ENCODE results near the gene PDLIM5. TPM values are rescaled to one million over a fixed set of nuclear protein-coding genes. Genes with fewer than 3 reads are reported as not detected.

PDLIM5 gene
- total and polyA plus RNA-seq, 2 of the 8 experiments (the other 6 are each of a cell fraction or from before 2014, with no cell fraction given) = 37.3 to 62.1 TPM

DNA sequence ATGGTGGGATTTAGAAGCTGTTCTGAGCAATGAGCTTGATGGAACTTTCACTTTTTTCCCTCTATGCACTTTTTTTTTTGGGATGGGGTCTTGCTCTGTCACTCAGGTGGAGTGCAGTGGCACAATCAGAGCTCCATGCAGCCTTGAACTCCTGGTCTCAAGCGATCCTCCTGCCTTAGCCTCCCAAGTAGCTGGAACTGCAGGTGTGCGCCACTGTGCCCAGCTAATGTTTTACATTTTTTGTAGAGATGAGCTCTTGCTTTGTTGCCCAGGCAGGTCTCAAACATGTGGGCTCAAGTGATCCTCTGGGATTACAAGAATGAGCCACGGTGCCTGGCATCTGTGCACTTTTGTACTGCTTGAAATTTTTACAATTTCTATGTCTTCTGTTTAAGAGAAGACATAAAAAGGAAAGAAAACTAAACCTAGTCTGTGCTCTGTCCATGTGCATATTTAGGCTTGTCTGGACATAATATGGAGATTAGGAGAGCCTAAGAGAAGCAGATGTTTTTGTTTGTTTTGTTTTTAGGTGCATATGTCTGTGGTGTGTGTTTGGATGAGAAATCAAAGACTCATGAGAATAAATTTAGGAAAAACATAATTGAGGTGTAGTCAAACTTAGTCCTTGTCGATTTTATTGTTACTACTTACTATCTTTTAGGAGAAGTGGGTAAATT is 16.5 kb downstream of the PDLIM5 start:
- Histone ChIP-seq H2AFZ (ENCODE audit: low read length) (no peak overlapping the region), H3K23ac (ENCODE audit: insufficient read length) (no peak overlapping the region), H2BK120ac (replicated peaks; ENCODE audit: low read depth, low read length) (no peak overlapping the region), H3K27ac (ENCODE audit: low read depth, low read length) (no peak overlapping the region), H2BK15ac (ENCODE audit: low read length) (no peak overlapping the region), H4K91ac (replicated peaks; ENCODE audit: insufficient read length, low read length) (no peak overlapping the region), H4K5ac (ENCODE audit: insufficient read length, low read depth, low read length) (no peak overlapping the region), H3K36me3 (ENCODE audit: control insufficient read depth in 2 of 4, insufficient read depth in 4 of 4, low read length in 3 of 4) (peaks cover 0 to 3% (median 0%) of the 10 kb centered on the region in 4 experiments; a peak in 1 of 8 replicates), H3K4ac (replicated peaks; ENCODE audit: insufficient read length, low read depth, low read length) (no peak overlapping the region), H2BK20ac (ENCODE audit: low read length) (no peak overlapping the region), H3K56ac (replicated peaks; ENCODE audit: insufficient read length, low read depth, low read length) (no peak overlapping the region), H4K20me1 (replicated peaks in 1 of 2; ENCODE audit: control insufficient read depth in 1 of 2, insufficient read depth in 2 of 2, low read length in 2 of 2) (peaks cover 0 to 3% of the 10 kb centered on the region in 2 experiments), H3K27me3 (replicated peaks in 1 of 4; ENCODE audit: control insufficient read depth in 3 of 4, extremely low read depth in 1 of 4, insufficient read depth in 3 of 4, low read length in 3 of 4) (no peaks in the 10 kb centered on the region), H2BK5ac (ENCODE audit: low read depth, low read length) (no peak overlapping the region), H3K14ac (ENCODE audit: insufficient read length) (no peak overlapping the region), H3K79me1 (ENCODE audit: low read depth, low read length) (peaks cover 6% of the 10 kb centered on the region; the same call in 1 of the 2 replicates), H2BK12ac (ENCODE audit: low read depth, low read length) (no peak overlapping the region), H3K23me2 (ENCODE audit: low read depth, low read length) (no peaks in the 10 kb centered on the region), H2AK5ac (ENCODE audit: low read depth, low read length) (no peak overlapping the region), H3K18ac (ENCODE audit: extremely low read depth, low read length) (no peak overlapping the region), H3K4me3 (ENCODE audit: extremely low read depth in 1 of 4, insufficient read depth in 2 of 4, low read depth in 3 of 4, low read length in 4 of 4) (no peak overlapping the region), H3K9ac (replicated peaks in 1 of 4; ENCODE audit: extremely low read depth in 1 of 4, low read depth in 3 of 4, low read length in 3 of 4) (no peak overlapping the region), H3K9me3 (ENCODE audit: insufficient read depth in 2 of 2, low read depth in 1 of 2, low read length in 1 of 2) (peaks cover 3 to 7% of the 10 kb centered on the region in 2 experiments; a peak in 2 of 4 replicates), H3K4me1 (replicated peaks in 1 of 4; ENCODE audit: control insufficient read depth in 3 of 4, insufficient read depth in 4 of 4, low read length in 3 of 4) (peaks cover 0 to 4% (median 0%) of the 10 kb centered on the region in 4 experiments; a peak in 1 of 7 replicates), H3K79me2 (ENCODE audit: control insufficient read depth in 1 of 2, insufficient read depth in 2 of 2, low read length in 2 of 2) (peaks cover 0 to 65% of the 10 kb centered on the region in 2 experiments; a peak in 3 of 4 replicates), H3K4me2 (ENCODE audit: insufficient read depth in 1 of 2, low read depth in 2 of 2, low read length in 2 of 2) (no peak overlapping the region), H4K8ac (ENCODE audit: extremely low read depth, insufficient read depth, low read length) (peak overlapping the region; percentile 88; the same call in 1 of the 2 replicates)
- FAIRE-seq = no peak
- 92% methylated on average over 4 of the region's 4 CpGs; no CpG with 5 or more reads in 1 of the 2 experiments for WGBS, 2 experiments (ENCODE audit: extremely low coverage in 1 of 2, insufficient coverage in 1 of 2, insufficient read length in 1 of 2, insufficient replicate concordance in 2 of 2, low coverage in 1 of 2, low lambda C conversion rate in 2 of 2, missing lambda C conversion rate in 1 of 2)
- ChIA-PET POLR2A (ENCODE audit: partially characterized antibody) (interaction anchor here (0.8 kb wide), 1 partner anchor 15 kb away, joined by 3 read pairs; no protein-coding TSS in a partner anchor), CTCF (ENCODE audit: partially characterized antibody) (no interaction called here)
- no peak for DNase-seq (ENCODE audit: low read depth in 1 of 2, low spot score in 2 of 2)
- TF ChIP-seq ATF2 (IDR thresholded peaks at IDR 0.05; ENCODE audit: low read length) (no peak), HDAC6 (IDR thresholded peaks at IDR 0.05; ENCODE audit: low read depth, low read length) (no peak), CHD2 (IDR thresholded peaks at IDR 0.05; ENCODE audit: low read length) (no peak), YY1 (IDR thresholded peaks at IDR 0.05; ENCODE audit: low read depth, low read length) (no peak), CTCF (IDR thresholded peaks at IDR 0.05; ENCODE audit: control extremely low read depth in 1 of 3, insufficient read depth in 1 of 3, low read depth in 1 of 3, low read length in 3 of 3) (no peak), SAP30 (IDR thresholded peaks at IDR 0.05; ENCODE audit: insufficient read depth, insufficient replicate concordance, low read length) (no peak)
- TF ChIP-seq, protein P1, sequence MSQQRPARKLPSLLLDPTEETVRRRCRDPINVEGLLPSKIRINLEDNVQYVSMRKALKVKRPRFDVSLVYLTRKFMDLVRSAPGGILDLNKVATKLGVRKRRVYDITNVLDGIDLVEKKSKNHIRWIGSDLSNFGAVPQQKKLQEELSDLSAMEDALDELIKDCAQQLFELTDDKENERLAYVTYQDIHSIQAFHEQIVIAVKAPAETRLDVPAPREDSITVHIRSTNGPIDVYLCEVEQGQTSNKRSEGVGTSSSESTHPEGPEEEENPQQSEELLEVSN (IDR thresholded peaks at IDR 0.05) = no peak

Data from H1 (cell line).